Measurements from ENCODE around the gene LRRC45. TPM values are rescaled to one million over a fixed set of nuclear protein-coding genes. Genes with fewer than 3 reads are reported as not detected.

LRRC45 gene
- total and polyA plus RNA-seq, 2 of the 4 experiments (the other 2 are of a cell fraction) = 7.2 to 10.2 TPM

DNA sequence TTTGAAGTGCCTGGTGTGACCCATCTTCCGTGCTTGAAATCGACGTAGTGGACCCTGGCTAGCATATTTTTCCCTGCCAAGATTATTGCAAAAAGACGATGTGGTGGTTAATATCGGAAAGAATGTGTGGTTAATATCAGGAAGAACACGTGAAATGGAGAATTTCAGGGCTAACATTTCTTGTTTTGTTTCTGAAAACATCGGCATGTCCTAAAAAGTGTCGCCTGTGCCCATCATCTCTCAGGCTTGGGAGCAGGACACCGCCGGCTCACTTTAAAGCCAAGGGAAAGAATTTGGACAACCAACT lies 14.7 kb downstream of the LRRC45 start:
- H3K9ac ChIP-seq (ENCODE audit: low read depth, low read length) = peak overlapping the region; percentile 34; the same call in 1 of the 2 replicates

More for the DNA sequence above, 14.7 kb downstream of the LRRC45 start:
- peak overlapping the region in 1 of 2 experiments; percentile 78; a peak in 1 of 4 replicates for H4K8ac ChIP-seq (ENCODE audit: low read depth in 2 of 2, low read length in 2 of 2)
- no peak overlapping the region for H2BK20ac ChIP-seq (ENCODE audit: low read depth, low read length)
- ATAC-seq (ENCODE audit: low read depth) = no peak
- H2AK9ac ChIP-seq (replicated peaks; ENCODE audit: low read depth, low read length, poor library complexity) = no peak overlapping the region
- TF ChIP-seq RAD21 (IDR thresholded peaks at IDR 0.05; ENCODE audit: low read length) (no peak), SMC3 (IDR thresholded peaks at IDR 0.05; ENCODE audit: low read depth, low read length) (no peak), RCOR1 (IDR thresholded peaks at IDR 0.05; ENCODE audit: insufficient replicate concordance, low read length) (no peak), MAZ (IDR thresholded peaks at IDR 0.05; ENCODE audit: borderline replicate concordance, low read depth, low read length) (no peak), POLR2A (IDR thresholded peaks at IDR 0.05; ENCODE audit: low read depth, low read length) (no peak), MAFK (IDR thresholded peaks at IDR 0.05; ENCODE audit: low read depth, low read length) (no peak), FOS (IDR thresholded peaks at IDR 0.05; ENCODE audit: low read depth, low read length) (no peak), BHLHE40 (IDR thresholded peaks at IDR 0.05; ENCODE audit: low read depth, low read length) (no peak), NFE2L2 (IDR thresholded peaks at IDR 0.05; ENCODE audit: low read depth, low read length) (no peak), CEBPB (IDR thresholded peaks at IDR 0.05; ENCODE audit: low read depth, low read length) (no peak), MXI1 (IDR thresholded peaks at IDR 0.05; ENCODE audit: borderline replicate concordance, low read depth, low read length) (no peak), RFX5 (IDR thresholded peaks at IDR 0.05; ENCODE audit: low read depth, low read length) (no peak), CHD1 (IDR thresholded peaks at IDR 0.05; ENCODE audit: low read depth, low read length) (no peak)
- TF ChIP-seq, protein P1, sequence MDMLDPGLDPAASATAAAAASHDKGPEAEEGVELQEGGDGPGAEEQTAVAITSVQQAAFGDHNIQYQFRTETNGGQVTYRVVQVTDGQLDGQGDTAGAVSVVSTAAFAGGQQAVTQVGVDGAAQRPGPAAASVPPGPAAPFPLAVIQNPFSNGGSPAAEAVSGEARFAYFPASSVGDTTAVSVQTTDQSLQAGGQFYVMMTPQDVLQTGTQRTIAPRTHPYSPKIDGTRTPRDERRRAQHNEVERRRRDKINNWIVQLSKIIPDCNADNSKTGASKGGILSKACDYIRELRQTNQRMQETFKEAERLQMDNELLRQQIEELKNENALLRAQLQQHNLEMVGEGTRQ (IDR thresholded peaks at IDR 0.05; ENCODE audit: low read depth, low read length) = no peak
- TF ChIP-seq, protein P2, sequence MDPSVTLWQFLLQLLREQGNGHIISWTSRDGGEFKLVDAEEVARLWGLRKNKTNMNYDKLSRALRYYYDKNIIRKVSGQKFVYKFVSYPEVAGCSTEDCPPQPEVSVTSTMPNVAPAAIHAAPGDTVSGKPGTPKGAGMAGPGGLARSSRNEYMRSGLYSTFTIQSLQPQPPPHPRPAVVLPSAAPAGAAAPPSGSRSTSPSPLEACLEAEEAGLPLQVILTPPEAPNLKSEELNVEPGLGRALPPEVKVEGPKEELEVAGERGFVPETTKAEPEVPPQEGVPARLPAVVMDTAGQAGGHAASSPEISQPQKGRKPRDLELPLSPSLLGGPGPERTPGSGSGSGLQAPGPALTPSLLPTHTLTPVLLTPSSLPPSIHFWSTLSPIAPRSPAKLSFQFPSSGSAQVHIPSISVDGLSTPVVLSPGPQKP (IDR thresholded peaks at IDR 0.05; ENCODE audit: borderline replicate concordance, low read depth, low read length) = no peak
- TF ChIP-seq, protein P3, sequence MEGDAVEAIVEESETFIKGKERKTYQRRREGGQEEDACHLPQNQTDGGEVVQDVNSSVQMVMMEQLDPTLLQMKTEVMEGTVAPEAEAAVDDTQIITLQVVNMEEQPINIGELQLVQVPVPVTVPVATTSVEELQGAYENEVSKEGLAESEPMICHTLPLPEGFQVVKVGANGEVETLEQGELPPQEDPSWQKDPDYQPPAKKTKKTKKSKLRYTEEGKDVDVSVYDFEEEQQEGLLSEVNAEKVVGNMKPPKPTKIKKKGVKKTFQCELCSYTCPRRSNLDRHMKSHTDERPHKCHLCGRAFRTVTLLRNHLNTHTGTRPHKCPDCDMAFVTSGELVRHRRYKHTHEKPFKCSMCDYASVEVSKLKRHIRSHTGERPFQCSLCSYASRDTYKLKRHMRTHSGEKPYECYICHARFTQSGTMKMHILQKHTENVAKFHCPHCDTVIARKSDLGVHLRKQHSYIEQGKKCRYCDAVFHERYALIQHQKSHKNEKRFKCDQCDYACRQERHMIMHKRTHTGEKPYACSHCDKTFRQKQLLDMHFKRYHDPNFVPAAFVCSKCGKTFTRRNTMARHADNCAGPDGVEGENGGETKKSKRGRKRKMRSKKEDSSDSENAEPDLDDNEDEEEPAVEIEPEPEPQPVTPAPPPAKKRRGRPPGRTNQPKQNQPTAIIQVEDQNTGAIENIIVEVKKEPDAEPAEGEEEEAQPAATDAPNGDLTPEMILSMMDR (conservative IDR thresholded peaks at IDR 0.05; ENCODE audit: low read depth, low read length) = no peak
- ChIA-PET CTCF (interaction anchor here (0.5 to 1.7 kb wide), 4 partner anchors 15 to 78 kb away, joined by 3 to 7 read pairs (median 4); partner anchors contain the start of genes CENPX and LRRC45), POLR2A (ENCODE audit: unreplicated experiment) (interaction anchor here (0.6 kb wide), 1 partner anchor 60 kb away, joined by 4 read pairs; the partner anchor contains the start of gene FASN)
- no peak overlapping the region for H3K23ac ChIP-seq (ENCODE audit: low read depth, low read length)
- H3K9me1 ChIP-seq (ENCODE audit: insufficient read depth, low read length) = peaks cover 12% of the 10 kb centered on the region; the same call in 1 of the 2 replicates
- H4K5ac ChIP-seq (ENCODE audit: low read depth, low read length) = no peak overlapping the region
- in situ Hi-C loops (cut with MboI; ENCODE audit: low sequenced_read_pairs) (no loop called here), dilution Hi-C loops (cut with HindIII; ENCODE audit: low sequenced_read_pairs, unreplicated experiment) (no loop called here), intact Hi-C loops (cut with micrococcal nuclease) (loop anchor here (2.0 to 10.0 kb wide), 2 partner anchors 61 to 287 kb away; partner anchors contain the start of gene FASN)
- no peaks in the 10 kb centered on the region for H3K27me3 ChIP-seq (ENCODE audit: control insufficient read depth, insufficient read depth, low read length)
- no peak for DNase-seq
- no TSS peak for BruUV-seq (replicated peaks)
- peak overlapping the region; percentile 97 for H3K4me2 ChIP-seq (ENCODE audit: low read depth, low read length)
- no peak overlapping the region for H3K18ac ChIP-seq (ENCODE audit: low read depth, low read length)
- no peak overlapping the region for H3K56ac ChIP-seq (ENCODE audit: extremely low read depth, insufficient read depth, low read length)
- no peak overlapping the region for H2BK120ac ChIP-seq (ENCODE audit: low read depth, low read length)
- no peak overlapping the region for H4K91ac ChIP-seq (ENCODE audit: insufficient read depth, low read depth, low read length)
- H2AK5ac ChIP-seq (ENCODE audit: low read depth, low read length) = no peak overlapping the region
- WGBS, 2 experiments (ENCODE audit: extremely low coverage in 2 of 2, insufficient read length in 1 of 2) = 14% methylated on average over 10 of the region's 10 CpGs; no CpG with 5 or more reads in 1 of the 2 experiments
- peaks cover 7 to 12% of the 10 kb centered on the region in 2 experiments for H3K79me1 ChIP-seq (ENCODE audit: low read depth in 1 of 2, low read length in 2 of 2)
- no peaks in the 10 kb centered on the region for H3K36me3 ChIP-seq (ENCODE audit: control insufficient read depth, insufficient read depth, low read length)
- no peak overlapping the region for H2BK5ac ChIP-seq (ENCODE audit: low read depth, low read length, poor library complexity, severe bottlenecking)
- H3K9me3 ChIP-seq (ENCODE audit: control insufficient read depth, insufficient read depth, low read length) = no peaks in the 10 kb centered on the region
- no peak overlapping the region for H3K4ac ChIP-seq (ENCODE audit: low read depth, low read length)
- no peak overlapping the region for H3K14ac ChIP-seq (replicated peaks; ENCODE audit: low read depth, low read length)
- peaks cover 7% of the 10 kb centered on the region for H3K4me1 ChIP-seq (ENCODE audit: control insufficient read depth, insufficient read depth, low read length)
- H3K27ac ChIP-seq (ENCODE audit: insufficient read depth, low read length) = no peak overlapping the region
- peak overlapping the region; percentile 53 for H2AFZ ChIP-seq (replicated peaks; ENCODE audit: low read length, poor library complexity)
- peak overlapping the region; percentile 33; the same call in 1 of the 2 replicates for H3K4me3 ChIP-seq (ENCODE audit: insufficient read depth, low read depth, low read length)
- no peak overlapping the region for H2BK15ac ChIP-seq (ENCODE audit: low read depth, low read length)
- peaks cover 5% of the 10 kb centered on the region for H4K20me1 ChIP-seq (ENCODE audit: insufficient read depth, low read length)

Data from IMR-90 (cell line).